Bronchial epithelial cell (primary cell): Measurements from ENCODE around the gene POLR2A. TPM values are rescaled to one million over a fixed set of nuclear protein-coding genes. Genes with fewer than 3 reads are reported as not detected.

Experiments used
- DNase-seq: peaks from one replicate; pipeline ENCODE4 v3.0.0-alpha.2; 2010; ENCODE audit warnings: low read depth
- FAIRE-seq: peaks from 2 replicates; lab custom pipeline; 2011; peaks lifted over from hg19 to GRCh38; lab: Jason Lieb, UNC
- H3K27me3 ChIP-seq: 2 replicates; pipeline ENCODE4 v1.5.1; 2011; ENCODE audit warnings: low read length; ENCODE audit not compliant: control insufficient read depth, insufficient read depth
- H3K36me3 ChIP-seq: 2 replicates; pipeline ENCODE4 v1.5.1; 2011; ENCODE audit warnings: low read length; ENCODE audit not compliant: control insufficient read depth, insufficient read depth
- H3K4me3 ChIP-seq: 2 replicates; pipeline ENCODE4 v1.5.1; 2011; ENCODE audit warnings: mild to moderate bottlenecking, low read depth, low read length, control low read depth
- total RNA-seq: library from RNA; depleted of rRNA; stranded (reverse); fragments of >200 nt; gene quantifications from 2 replicates; pipeline ENCODE4 v1.2.1, GENCODE V29; 2014
- TF ChIP-seq, protein P1 (sequence below): IDR thresholded peaks from 2 replicates; pipeline ENCODE4 v1.5.1; 2011; ENCODE audit warnings: mild to moderate bottlenecking, moderate library complexity, low read length, control low read depth, inconsistent platforms; ENCODE audit not compliant: insufficient read depth, severe bottlenecking

The POLR2A gene
- total RNA-seq, 1 donor from 2014 or later: 38.4 TPM

GRCh38 chr17:7538891-7539545 lies 54.9 kb downstream of the POLR2A start:
- H3K27me3 ChIP-seq: no peaks in the 10 kb centered on the region
- H3K36me3 ChIP-seq: no peaks in the 10 kb centered on the region
- H3K4me3 ChIP-seq: no peak overlapping the region
- FAIRE-seq (no peak), DNase-seq (no peak)
- TF ChIP-seq, protein P1, sequence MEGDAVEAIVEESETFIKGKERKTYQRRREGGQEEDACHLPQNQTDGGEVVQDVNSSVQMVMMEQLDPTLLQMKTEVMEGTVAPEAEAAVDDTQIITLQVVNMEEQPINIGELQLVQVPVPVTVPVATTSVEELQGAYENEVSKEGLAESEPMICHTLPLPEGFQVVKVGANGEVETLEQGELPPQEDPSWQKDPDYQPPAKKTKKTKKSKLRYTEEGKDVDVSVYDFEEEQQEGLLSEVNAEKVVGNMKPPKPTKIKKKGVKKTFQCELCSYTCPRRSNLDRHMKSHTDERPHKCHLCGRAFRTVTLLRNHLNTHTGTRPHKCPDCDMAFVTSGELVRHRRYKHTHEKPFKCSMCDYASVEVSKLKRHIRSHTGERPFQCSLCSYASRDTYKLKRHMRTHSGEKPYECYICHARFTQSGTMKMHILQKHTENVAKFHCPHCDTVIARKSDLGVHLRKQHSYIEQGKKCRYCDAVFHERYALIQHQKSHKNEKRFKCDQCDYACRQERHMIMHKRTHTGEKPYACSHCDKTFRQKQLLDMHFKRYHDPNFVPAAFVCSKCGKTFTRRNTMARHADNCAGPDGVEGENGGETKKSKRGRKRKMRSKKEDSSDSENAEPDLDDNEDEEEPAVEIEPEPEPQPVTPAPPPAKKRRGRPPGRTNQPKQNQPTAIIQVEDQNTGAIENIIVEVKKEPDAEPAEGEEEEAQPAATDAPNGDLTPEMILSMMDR: no peak

GRCh38 chr17:7541074-7541621 lies 57.0 kb downstream of the POLR2A start:
- TF ChIP-seq, protein P1: no peak
- Histone ChIP-seq H3K27me3 (no peaks in the 10 kb centered on the region), H3K36me3 (no peaks in the 10 kb centered on the region), H3K4me3 (no peak overlapping the region)
- no peak for FAIRE-seq
- DNase-seq: no peak

DNA sequence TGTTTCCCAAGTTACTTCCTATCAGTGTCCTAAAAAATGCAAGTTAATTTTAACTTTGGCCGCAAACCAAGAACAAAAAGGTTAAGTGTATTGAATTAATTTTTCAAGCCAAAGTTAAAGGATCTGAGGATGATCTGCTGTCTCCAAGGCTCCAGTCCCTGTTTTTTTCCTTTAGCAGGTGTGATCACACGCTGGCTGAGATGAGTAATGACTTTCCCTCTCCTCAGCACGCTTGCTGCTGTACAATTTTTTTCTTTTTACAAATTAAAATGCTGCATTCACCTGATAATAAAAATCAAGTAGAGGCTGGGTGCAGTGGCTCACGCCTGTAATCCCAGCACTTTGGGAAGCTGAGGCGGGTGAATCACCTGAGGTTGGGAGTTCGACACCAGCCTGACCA lies 60.7 kb downstream of the POLR2A start:
- H3K4me3 ChIP-seq: no peak overlapping the region
- FAIRE-seq: no peak
- H3K27me3 ChIP-seq: no peaks in the 10 kb centered on the region
- no peaks in the 10 kb centered on the region for H3K36me3 ChIP-seq
- no peak for DNase-seq
- TF ChIP-seq, protein P1: no peak

GRCh38 chr17:7548585-7549400 lies 64.6 kb downstream of the POLR2A start, which contains the start of gene TNFSF12:
Gene TNFSF12, plus strand, starts transcription at chr17:7549058. Its CDS starts 96 bp downstream, at chr17:7549154.
- FAIRE-seq: no peak
- no peaks in the 10 kb centered on the region for H3K36me3 ChIP-seq
- H3K27me3 ChIP-seq: no peaks in the 10 kb centered on the region
- TF ChIP-seq, protein P1: no peak
- peak within 1 kb of the TSS; percentile 44 for H3K4me3 ChIP-seq
- DNase-seq: peak; percentile 11

Other genes starting within 250 kb of the POLR2A start
- 52.1 and 55.3 TPM in 2 replicates for gene DVL2, start 249.8 kb upstream of the POLR2A start, total RNA-seq
- 27.4 and 34.9 TPM in 2 replicates for gene PHF23, start 244.9 kb upstream of the POLR2A start, total RNA-seq
- gene GABARAP, start 241.9 kb upstream of the POLR2A start, total RNA-seq: 50.8 and 64.3 TPM in 2 replicates
- gene CTDNEP1, start 232.6 kb upstream of the POLR2A start, total RNA-seq: 17.6 and 25.3 TPM in 2 replicates
- gene ELP5, start 232.2 kb upstream of the POLR2A start, total RNA-seq: 16.5 and 20.0 TPM in 2 replicates
- gene CLDN7, start 221.9 kb upstream of the POLR2A start, total RNA-seq: 546 and 850 TPM in 2 replicates
- under 0.01 and 0.13 TPM in 2 replicates for gene SLC2A4, start 202.6 kb upstream of the POLR2A start, total RNA-seq
- 0.26 and 1.0 TPM in 2 replicates for gene YBX2, start 189.7 kb upstream of the POLR2A start, total RNA-seq
- gene EIF5A, start 176.7 kb upstream of the POLR2A start, total RNA-seq: 653 and 709 TPM in 2 replicates
- gene GPS2, start 169.0 kb upstream of the POLR2A start, total RNA-seq: 22.4 and 35.7 TPM in 2 replicates
- 14.7 and 17.7 TPM in 2 replicates for gene NEURL4, start 155.0 kb upstream of the POLR2A start, total RNA-seq
- 0.26 and 4.2 TPM in 2 replicates for gene ACAP1, start 147.8 kb upstream of the POLR2A start, total RNA-seq
- gene KCTD11, start 132.2 kb upstream of the POLR2A start, total RNA-seq: 24.2 and 26.6 TPM in 2 replicates
- gene TMEM95, start 129.2 kb upstream of the POLR2A start, total RNA-seq: not detected in 2 replicates
- 7.4 and 11.8 TPM in 2 replicates for gene TNK1, start 103.3 kb upstream of the POLR2A start, total RNA-seq
- 9.0 and 13.2 TPM in 2 replicates for gene PLSCR3, start 89.8 kb upstream of the POLR2A start, total RNA-seq
- 40.3 and 67.7 TPM in 2 replicates for gene TMEM256, start 80.3 kb upstream of the POLR2A start, total RNA-seq
- 0.79 and 1.2 TPM in 2 replicates for gene NLGN2, start 76.5 kb upstream of the POLR2A start, total RNA-seq
- gene SPEM1, start 64.0 kb upstream of the POLR2A start, total RNA-seq: 0.13 TPM in 1 of 2 replicates, not detected in the other
- gene SPEM2, start 58.8 kb upstream of the POLR2A start, total RNA-seq: not detected in 2 replicates
- not detected in 2 replicates for gene SPEM3, start 55.5 kb upstream of the POLR2A start, total RNA-seq
- 7.3 and 12.6 TPM in 2 replicates for gene TMEM102, start 48.9 kb upstream of the POLR2A start, total RNA-seq
- 12.4 and 28.3 TPM in 2 replicates for gene FGF11, start 44.9 kb upstream of the POLR2A start, total RNA-seq
- gene CHRNB1, start 39.3 kb upstream of the POLR2A start, total RNA-seq: 9.7 and 16.8 TPM in 2 replicates
- 8.7 and 9.2 TPM in 2 replicates for gene ZBTB4, start 4.7 kb upstream of the POLR2A start, total RNA-seq
- not detected in 2 replicates for gene SLC35G6, start 2.9 kb upstream of the POLR2A start, total RNA-seq
- 0.53 and 1.0 TPM in 2 replicates for gene TNFSF12, start 64.7 kb downstream of the POLR2A start, total RNA-seq
- 2.6 and 3.7 TPM in 2 replicates for gene TNFSF13, start 74.4 kb downstream of the POLR2A start, total RNA-seq
- gene SENP3, start 77.6 kb downstream of the POLR2A start, total RNA-seq: 94.7 and 129 TPM in 2 replicates
- gene CD68, start 95.3 kb downstream of the POLR2A start, total RNA-seq: 11.3 and 16.4 TPM in 2 replicates
- gene MPDU1, start 99.5 kb downstream of the POLR2A start, total RNA-seq: 54.7 and 56.3 TPM in 2 replicates
- gene SOX15, start 105.7 kb downstream of the POLR2A start, total RNA-seq: 23.4 and 41.7 TPM in 2 replicates
- 42.1 and 43.2 TPM in 2 replicates for gene FXR2, start 130.5 kb downstream of the POLR2A start, total RNA-seq
- gene SAT2, start 143.5 kb downstream of the POLR2A start, total RNA-seq: 23.9 and 38.7 TPM in 2 replicates
- 0.38 TPM in 1 of 2 replicates, not detected in the other for gene SHBG, start 145.8 kb downstream of the POLR2A start, total RNA-seq
- not detected in 2 replicates for gene ATP1B2, start 166.6 kb downstream of the POLR2A start, total RNA-seq
- 9.2 and 15.1 TPM in 2 replicates for gene TP53, start 203.1 kb downstream of the POLR2A start, total RNA-seq
- 3.5 and 4.2 TPM in 2 replicates for gene WRAP53, start 204.1 kb downstream of the POLR2A start, total RNA-seq
- gene EFNB3, start 220.8 kb downstream of the POLR2A start, total RNA-seq: under 0.01 TPM in 2 replicates
- gene DNAH2, start 233.4 kb downstream of the POLR2A start, total RNA-seq: under 0.01 and 0.26 TPM in 2 replicates